Central memory CD8-positive, alpha-beta T cell (primary cell): Measurements from ENCODE around the gene MUSTN1.

Source experiments
- ATAC-seq: fragments of 150-1000 bp; cut with Tn5 transposase; replicated peaks from 2 replicates; pipeline ENCODE4 v1.10.0; 2022; ENCODE audit warnings: mild to moderate bottlenecking, moderate FRiP score, moderate number of reproducible peaks; ENCODE audit not compliant: poor library complexity, severe bottlenecking; ENCODE audit errors: extremely low read depth
- DNase-seq, 2 donors: peaks; one replicate each; pipeline ENCODE4 v3.0.0; 2021; ENCODE audit warnings: low spot score in 2 of 2
- H3K27ac Mint-ChIP-seq: one replicate; pipeline ENCODE4 v1.8.0; 2022; ENCODE audit warnings: low read depth, mild to moderate bottlenecking, moderate library complexity, mixed read lengths
- H3K27me3 Mint-ChIP-seq: one replicate; pipeline ENCODE4 v1.8.0; 2022; ENCODE audit warnings: mixed read lengths
- H3K36me3 Mint-ChIP-seq: one replicate; pipeline ENCODE4 v1.8.0; 2022; ENCODE audit warnings: mild to moderate bottlenecking, moderate library complexity, mixed read lengths; ENCODE audit not compliant: insufficient read depth
- H3K4me1 Mint-ChIP-seq: one replicate; pipeline ENCODE4 v1.8.0; 2022; ENCODE audit warnings: mixed read lengths
- H3K4me3 Mint-ChIP-seq: one replicate; pipeline ENCODE4 v1.8.0; 2022; ENCODE audit warnings: mild to moderate bottlenecking, moderate library complexity, mixed read lengths
- H3K9me3 Mint-ChIP-seq: one replicate; pipeline ENCODE4 v1.8.0; 2022; ENCODE audit warnings: mixed read lengths

Gene MUSTN1

GRCh38 chr3:52792961-52793695 lies 41.7 kb downstream of the MUSTN1 start:
- no peaks in the 10 kb centered on the region for H3K9me3 Mint-ChIP-seq
- no peaks in the 10 kb centered on the region for H3K4me1 Mint-ChIP-seq
- no peak overlapping the region for H3K4me3 Mint-ChIP-seq
- no peaks in the 10 kb centered on the region for H3K27me3 Mint-ChIP-seq
- H3K36me3 Mint-ChIP-seq, result peaks cover 2% of the 10 kb centered on the region
- no peak overlapping the region for H3K27ac Mint-ChIP-seq
- ATAC-seq, result no peak
- no peak for DNase-seq

GRCh38 chr3:52792413-52792812 lies 42.4 kb downstream of the MUSTN1 start:
- H3K27me3 Mint-ChIP-seq, result no peaks in the 10 kb centered on the region
- H3K36me3 Mint-ChIP-seq, result no peaks in the 10 kb centered on the region
- no peak for DNase-seq
- ATAC-seq, result no peak
- no peaks in the 10 kb centered on the region for H3K4me1 Mint-ChIP-seq
- no peak overlapping the region for H3K4me3 Mint-ChIP-seq
- no peaks in the 10 kb centered on the region for H3K9me3 Mint-ChIP-seq
- H3K27ac Mint-ChIP-seq, result no peak overlapping the region

GRCh38 chr3:52791928-52792327 lies 42.9 kb downstream of the MUSTN1 start:
- no peak for ATAC-seq
- H3K4me3 Mint-ChIP-seq, result no peak overlapping the region
- no peaks in the 10 kb centered on the region for H3K36me3 Mint-ChIP-seq
- no peak for DNase-seq
- no peaks in the 10 kb centered on the region for H3K27me3 Mint-ChIP-seq
- H3K27ac Mint-ChIP-seq, result no peak overlapping the region
- H3K4me1 Mint-ChIP-seq, result no peaks in the 10 kb centered on the region
- no peaks in the 10 kb centered on the region for H3K9me3 Mint-ChIP-seq

- no peaks in the 10 kb centered on the region for H3K9me3 Mint-ChIP-seq
- H3K4me1 Mint-ChIP-seq, result no peaks in the 10 kb centered on the region
- no peak overlapping the region for H3K27ac Mint-ChIP-seq
Measured at GRCh38 chr3:52791366-52791765, 43.5 kb downstream of the MUSTN1 start.

GRCh38 chr3:52790741-52791140 lies 44.1 kb downstream of the MUSTN1 start:
- Mint-ChIP-seq H3K4me3 (no peak overlapping the region), H3K36me3 (no peaks in the 10 kb centered on the region), H3K9me3 (no peaks in the 10 kb centered on the region), H3K27me3 (no peaks in the 10 kb centered on the region), H3K27ac (no peak overlapping the region), H3K4me1 (no peaks in the 10 kb centered on the region)
- no peak for DNase-seq
- ATAC-seq, result no peak

More at GRCh38 chr3:52791366-52791765, 43.5 kb downstream of the MUSTN1 start:
- DNase-seq (no peak), ATAC-seq (no peak)
- H3K27me3 Mint-ChIP-seq, result no peaks in the 10 kb centered on the region
- no peaks in the 10 kb centered on the region for H3K36me3 Mint-ChIP-seq
- no peak overlapping the region for H3K4me3 Mint-ChIP-seq

GRCh38 chr3:52790337-52790736 lies 44.5 kb downstream of the MUSTN1 start:
- Mint-ChIP-seq H3K9me3 (no peaks in the 10 kb centered on the region), H3K27me3 (no peaks in the 10 kb centered on the region), H3K36me3 (no peaks in the 10 kb centered on the region), H3K4me3 (no peak overlapping the region), H3K27ac (no peak overlapping the region), H3K4me1 (no peaks in the 10 kb centered on the region)
- DNase-seq (no peak), ATAC-seq (no peak)

GRCh38 chr3:52789746-52790040 lies 45.1 kb downstream of the MUSTN1 start:
- DNase-seq (no peak), ATAC-seq (no peak)
- Mint-ChIP-seq H3K27ac (no peak overlapping the region), H3K4me3 (no peak overlapping the region), H3K4me1 (no peaks in the 10 kb centered on the region), H3K9me3 (no peaks in the 10 kb centered on the region), H3K27me3 (no peaks in the 10 kb centered on the region), H3K36me3 (no peaks in the 10 kb centered on the region)

GRCh38 chr3:52788890-52789745 lies 45.7 kb downstream of the MUSTN1 start:
- ATAC-seq (no peak), DNase-seq (no peak)
- Mint-ChIP-seq H3K4me1 (no peaks in the 10 kb centered on the region), H3K9me3 (no peaks in the 10 kb centered on the region), H3K27ac (no peak overlapping the region), H3K36me3 (no peaks in the 10 kb centered on the region), H3K27me3 (no peaks in the 10 kb centered on the region), H3K4me3 (no peak overlapping the region)

- no peaks in the 10 kb centered on the region for H3K4me1 Mint-ChIP-seq
- H3K4me3 Mint-ChIP-seq, result no peak overlapping the region
- no peaks in the 10 kb centered on the region for H3K36me3 Mint-ChIP-seq
- peaks cover 1% of the 10 kb centered on the region for H3K27me3 Mint-ChIP-seq
- no peak for ATAC-seq
- no peak overlapping the region for H3K27ac Mint-ChIP-seq
- no peak for DNase-seq
- no peaks in the 10 kb centered on the region for H3K9me3 Mint-ChIP-seq
Measured at GRCh38 chr3:52787672-52788625, 46.9 kb downstream of the MUSTN1 start.

GRCh38 chr3:52787246-52787645 lies 47.6 kb downstream of the MUSTN1 start:
- no peak for ATAC-seq
- Mint-ChIP-seq H3K27ac (no peak overlapping the region), H3K9me3 (no peaks in the 10 kb centered on the region), H3K4me3 (no peak overlapping the region), H3K4me1 (no peaks in the 10 kb centered on the region), H3K27me3 (peaks cover 8% of the 10 kb centered on the region), H3K36me3 (no peaks in the 10 kb centered on the region)
- no peak for DNase-seq

- ATAC-seq (no peak), DNase-seq (no peak)
- Mint-ChIP-seq H3K9me3 (no peaks in the 10 kb centered on the region), H3K27ac (no peak overlapping the region), H3K27me3 (peaks cover 11% of the 10 kb centered on the region), H3K4me3 (no peak overlapping the region), H3K4me1 (peaks cover 4% of the 10 kb centered on the region), H3K36me3 (no peaks in the 10 kb centered on the region)
Measured at GRCh38 chr3:52786330-52787215, 48.2 kb downstream of the MUSTN1 start.
